CD14-positive monocyte (primary cell): Measurements from ENCODE around the gene SINHCAF. TPM values are rescaled to one million over a fixed set of nuclear protein-coding genes. Genes with fewer than 3 reads are reported as not detected.

Experiments
- DNase-seq, 3 donors: peaks; one replicate each; pipeline ENCODE4 v3.0.0-alpha.2; 2011 to 2022
- H2AFZ ChIP-seq: 2 replicates; pipeline ENCODE4 v1.6.0; 2012; ENCODE audit warnings: mild to moderate bottlenecking, low read depth, low read length, inconsistent platforms; ENCODE audit not compliant: insufficient read depth, poor library complexity, severe bottlenecking
- H3K27ac ChIP-seq, 2 donors: 1 replicate in 1 of 2; 2 replicates in 1 of 2; pipeline ENCODE4 v1.5.1; 2012 to 2013; ENCODE audit warnings: low read length in 2 of 2, control low read depth in 1 of 2, inconsistent platforms in 1 of 2, low read depth in 1 of 2, mild to moderate bottlenecking in 1 of 2
- H3K27me3 ChIP-seq, 2 donors: one replicate each; pipeline versions ENCODE4 v1.6.0 to v1.6.1; 2011 to 2013; ENCODE audit warnings: low read length in 2 of 2; ENCODE audit not compliant: control insufficient read depth in 2 of 2, insufficient read depth in 2 of 2
- H3K36me3 ChIP-seq, 2 donors: replicated peaks in 1 of 2; 1 replicate in 1 of 2; 2 replicates in 1 of 2; pipeline versions ENCODE4 v1.5.1 to v1.6.1; 2012 to 2013; ENCODE audit warnings: low read length in 2 of 2, control low read depth in 1 of 2, inconsistent platforms in 1 of 2, mild to moderate bottlenecking in 1 of 2; ENCODE audit not compliant: insufficient read depth in 2 of 2, control insufficient read depth in 1 of 2
- H3K4me1 ChIP-seq, 2 donors: 1 replicate in 1 of 2; 2 replicates in 1 of 2; pipeline versions ENCODE4 v1.5.1 to v1.6.1; 2012 to 2013; ENCODE audit warnings: low read length in 2 of 2, control low read depth in 1 of 2, inconsistent platforms in 1 of 2, mild to moderate bottlenecking in 1 of 2, moderate library complexity in 1 of 2; ENCODE audit not compliant: insufficient read depth in 2 of 2, control insufficient read depth in 1 of 2
- H3K4me2 ChIP-seq: replicated peaks from 2 replicates; pipeline ENCODE3; 2012; ENCODE audit warnings: low read length, moderate library complexity, mild to moderate bottlenecking; ENCODE audit not compliant: poor library complexity, severe bottlenecking; ENCODE audit errors: extremely low read depth
- H3K4me3 ChIP-seq, 3 experiments: fragments of 200-600 bp in 1 of 3; sonication (generic) in 1 of 3; replicated peaks in 1 of 3; 1 replicate in 2 of 3; 2 replicates in 1 of 3; pipeline ENCODE4 v1.5.1; 2011 to 2013; ENCODE audit warnings: low read length in 3 of 3, mild to moderate bottlenecking in 3 of 3, control low read depth in 2 of 3, low read depth in 2 of 3, inconsistent platforms in 1 of 3, moderate library complexity in 1 of 3
- H3K79me2 ChIP-seq: 2 replicates; pipeline ENCODE4 v1.6.0; 2012; ENCODE audit warnings: mild to moderate bottlenecking, control low read depth, inconsistent platforms, low read length, moderate library complexity; ENCODE audit not compliant: insufficient read depth
- H3K9ac ChIP-seq: 2 replicates; pipeline ENCODE4 v1.6.0; 2017; ENCODE audit warnings: low read length, mild to moderate bottlenecking; ENCODE audit not compliant: insufficient read depth, poor library complexity, severe bottlenecking
- H3K9me3 ChIP-seq, 2 donors: replicated peaks in 1 of 2; 1 replicate in 1 of 2; 2 replicates in 1 of 2; pipeline versions ENCODE4 v1.5.1 to v1.6.1; 2012 to 2013; ENCODE audit warnings: low read length in 2 of 2, control low read depth in 1 of 2; ENCODE audit not compliant: control insufficient read depth in 1 of 2, insufficient read depth in 1 of 2
- H4K20me1 ChIP-seq: 2 replicates; pipeline ENCODE4 v1.6.0; 2012; ENCODE audit warnings: mild to moderate bottlenecking, low read length, control low read depth, moderate library complexity; ENCODE audit not compliant: insufficient read depth
- H3K27ac Mint-ChIP-seq, 7 donors: one replicate each; pipeline ENCODE4 v1.8.0; 2020; ENCODE audit warnings: mild to moderate bottlenecking in 7 of 7, mixed read lengths in 7 of 7, moderate library complexity in 6 of 7, inconsistent platforms in 2 of 7
- H3K27me3 Mint-ChIP-seq, 3 donors: one replicate each; pipeline ENCODE4 v1.8.0; 2021 to 2022; ENCODE audit warnings: low read depth in 3 of 3, mild to moderate bottlenecking in 3 of 3, mixed read lengths in 3 of 3, moderate library complexity in 3 of 3, inconsistent platforms in 1 of 3
- H3K36me3 Mint-ChIP-seq, 2 donors: one replicate each; pipeline ENCODE4 v1.8.0; 2020; ENCODE audit warnings: mixed read lengths in 2 of 2, inconsistent platforms in 1 of 2, mild to moderate bottlenecking in 1 of 2
- H3K4me1 Mint-ChIP-seq: one replicate; pipeline ENCODE4 v1.8.0; 2020; ENCODE audit warnings: mild to moderate bottlenecking, mixed read lengths
- H3K4me3 Mint-ChIP-seq, 2 donors: one replicate each; pipeline ENCODE4 v1.8.0; 2020; ENCODE audit warnings: mild to moderate bottlenecking in 2 of 2, mixed read lengths in 2 of 2, moderate library complexity in 1 of 2
- H3K9me3 Mint-ChIP-seq, 7 donors: one replicate each; pipeline ENCODE4 v1.8.0; 2020 to 2022; ENCODE audit warnings: mixed read lengths in 7 of 7, mild to moderate bottlenecking in 6 of 7, moderate library complexity in 6 of 7, inconsistent platforms in 2 of 7
- whole genome bisulfite sequencing: methylation state at CpG from one replicate; pipeline ENCODE4 v1.1.5; 2013; ENCODE audit warnings: missing lambda C conversion rate; ENCODE audit not compliant: insufficient coverage; 5-methylcytosine and 5-hydroxymethylcytosine counted together
- intact Hi-C, 2 donors: fragments of 100-400 bp; cut with micrococcal nuclease; formaldehyde crosslinking; loops; one replicate each; pipeline versions ENCODE4 v1.15.0 to v1.15.1; 2023
- polyA plus RNA-seq, 3 donors: library from polyadenylated mRNA; depleted of rRNA in 1 of 3; unstranded in 2 of 3; stranded (reverse) in 1 of 3; fragments of 300-500 nt in 2 of 3; fragments of >200 nt in 1 of 3; fragmentation: Illumina TruSeq in 2 of 3; gene quantifications; 1 replicate in 2 of 3; 2 replicates in 1 of 3; pipeline ENCODE4 v1.2.3, GENCODE V29; 2012 to 2021
- TF ChIP-seq, protein P1 (sequence below): fragments of 200-600 bp; IDR thresholded peaks from one replicate; pipeline ENCODE4 v1.8.0; 2022; ENCODE audit warnings: antibody characterized with exemption, mild to moderate bottlenecking

Gene SINHCAF
- polyA plus RNA-seq, 3 donors, result 14.2 to 20.2 (median 20.1) TPM

DNA sequence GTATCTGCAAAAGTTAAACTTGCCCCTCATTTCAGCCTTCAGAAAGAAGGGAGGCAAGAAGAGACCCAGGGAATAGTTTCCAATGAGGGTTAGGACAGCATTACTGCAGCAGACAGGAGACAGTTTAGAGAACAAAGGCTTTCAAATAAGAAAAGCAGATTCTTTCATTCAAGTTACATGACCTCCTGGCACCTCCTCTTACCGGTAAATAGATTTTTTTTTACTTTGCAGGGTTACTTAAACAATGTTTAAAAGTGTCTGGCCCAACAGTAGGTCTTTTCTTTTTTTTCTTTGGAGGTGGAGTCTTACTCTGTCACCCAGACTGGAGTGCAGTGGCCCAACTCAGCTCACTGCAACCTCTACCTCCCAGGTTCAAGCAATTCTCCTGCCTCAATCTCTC is 47.1 kb downstream of the SINHCAF start:
- Histone ChIP-seq H3K9ac (no peak overlapping the region), H3K36me3 (peaks cover 29 to 75% of the 10 kb centered on the region in 2 donors), H3K79me2 (no peaks in the 10 kb centered on the region), H3K27ac (no peak overlapping the region), H4K20me1 (no peaks in the 10 kb centered on the region), H3K9me3 (no peaks in the 10 kb centered on the region), H3K4me3 (no peak overlapping the region), H2AFZ (no peak overlapping the region), H3K27me3 (no peaks in the 10 kb centered on the region), H3K4me1 (no peaks in the 10 kb centered on the region), H3K4me2 (no peak overlapping the region)
- H3K9me3 Mint-ChIP-seq, result no peaks in the 10 kb centered on the region
- no peaks in the 10 kb centered on the region for H3K27me3 Mint-ChIP-seq
- no peaks in the 10 kb centered on the region for H3K4me1 Mint-ChIP-seq
- H3K27ac Mint-ChIP-seq, result peak overlapping the region in 1 of 7 donors; percentile 34
- peaks cover 44 to 54% of the 10 kb centered on the region in 2 donors for H3K36me3 Mint-ChIP-seq
- WGBS, result no CpG with 5 or more reads among the region's 1 CpG
- TF ChIP-seq, protein P1, sequence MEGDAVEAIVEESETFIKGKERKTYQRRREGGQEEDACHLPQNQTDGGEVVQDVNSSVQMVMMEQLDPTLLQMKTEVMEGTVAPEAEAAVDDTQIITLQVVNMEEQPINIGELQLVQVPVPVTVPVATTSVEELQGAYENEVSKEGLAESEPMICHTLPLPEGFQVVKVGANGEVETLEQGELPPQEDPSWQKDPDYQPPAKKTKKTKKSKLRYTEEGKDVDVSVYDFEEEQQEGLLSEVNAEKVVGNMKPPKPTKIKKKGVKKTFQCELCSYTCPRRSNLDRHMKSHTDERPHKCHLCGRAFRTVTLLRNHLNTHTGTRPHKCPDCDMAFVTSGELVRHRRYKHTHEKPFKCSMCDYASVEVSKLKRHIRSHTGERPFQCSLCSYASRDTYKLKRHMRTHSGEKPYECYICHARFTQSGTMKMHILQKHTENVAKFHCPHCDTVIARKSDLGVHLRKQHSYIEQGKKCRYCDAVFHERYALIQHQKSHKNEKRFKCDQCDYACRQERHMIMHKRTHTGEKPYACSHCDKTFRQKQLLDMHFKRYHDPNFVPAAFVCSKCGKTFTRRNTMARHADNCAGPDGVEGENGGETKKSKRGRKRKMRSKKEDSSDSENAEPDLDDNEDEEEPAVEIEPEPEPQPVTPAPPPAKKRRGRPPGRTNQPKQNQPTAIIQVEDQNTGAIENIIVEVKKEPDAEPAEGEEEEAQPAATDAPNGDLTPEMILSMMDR, result no peak
- intact Hi-C loops, result no loop called here
- no peak overlapping the region for H3K4me3 Mint-ChIP-seq
- no peak for DNase-seq

DNA sequence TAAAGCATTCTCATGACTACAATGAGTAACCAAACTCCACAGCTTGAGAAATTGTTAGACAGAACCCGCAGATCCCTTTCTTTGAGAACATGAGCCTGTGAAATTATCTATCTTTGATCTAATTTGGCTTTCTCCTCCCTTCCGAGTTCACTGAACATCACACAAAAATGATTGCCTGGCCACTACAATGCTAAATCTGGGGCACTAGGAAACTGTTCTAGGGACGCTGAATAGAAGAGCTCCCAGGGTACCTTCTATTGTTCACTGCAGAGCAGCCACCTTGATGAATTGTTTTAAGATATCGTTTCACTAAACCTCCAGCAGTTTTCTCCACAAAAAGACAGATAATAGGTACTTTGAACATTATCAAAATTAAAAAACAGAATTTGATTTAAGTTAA is 47.5 kb downstream of the SINHCAF start:
- H3K27ac Mint-ChIP-seq, result no peak overlapping the region
- intact Hi-C loops, result no loop called here

More for the DNA sequence above, 47.5 kb downstream of the SINHCAF start:
- H2AFZ ChIP-seq, result no peak overlapping the region
- DNase-seq, result no peak
- peaks cover 25 to 71% of the 10 kb centered on the region in 2 donors for H3K36me3 ChIP-seq
- Mint-ChIP-seq H3K4me3 (no peak overlapping the region), H3K36me3 (peaks cover 40 to 54% of the 10 kb centered on the region in 2 donors), H3K27me3 (no peaks in the 10 kb centered on the region), H3K9me3 (no peaks in the 10 kb centered on the region), H3K4me1 (no peaks in the 10 kb centered on the region)
- no peaks in the 10 kb centered on the region for H3K4me1 ChIP-seq
- no peaks in the 10 kb centered on the region for H4K20me1 ChIP-seq
- H3K9me3 ChIP-seq, result no peaks in the 10 kb centered on the region
- no peak overlapping the region for H3K4me2 ChIP-seq
- no peak overlapping the region for H3K27ac ChIP-seq
- H3K4me3 ChIP-seq, result no peak overlapping the region
- no CpG with 5 or more reads among the region's 4 CpGs for WGBS
- no peaks in the 10 kb centered on the region for H3K27me3 ChIP-seq
- H3K9ac ChIP-seq, result no peak overlapping the region
- no peaks in the 10 kb centered on the region for H3K79me2 ChIP-seq
- TF ChIP-seq, protein P1, result no peak
